HEK293 (cell line): Measurements from ENCODE around the gene RNF223.
"Not testable (repeated sequence)": the region's sequence is repeated elsewhere in the genome, so short reads cannot be mapped to it uniquely, and the experiment has no call there.

Experiments used
- CTCF ChIP-seq: fragments of 450-650 bp; formaldehyde crosslinking; IDR thresholded peaks from 2 replicates; pipeline ENCODE4 v1.5.1; 2016; ENCODE audit warnings: missing biosample characterization, missing genetic modification characterization
- MEIS1 ChIP-seq: sonication (generic); formaldehyde crosslinking; IDR thresholded peaks from 2 replicates; pipeline ENCODE4 v1.8.1; 2022; ENCODE audit warnings: missing genetic modification reagents, mild to moderate bottlenecking, borderline replicate concordance
- RBAK ChIP-seq: fragments of 450-650 bp; formaldehyde crosslinking; IDR thresholded peaks from 2 replicates; pipeline ENCODE4 v1.5.1; 2016; ENCODE audit warnings: missing biosample characterization, missing genetic modification characterization
- ZBTB8A ChIP-seq: fragments of 450-650 bp; formaldehyde crosslinking; IDR thresholded peaks from 2 replicates; pipeline ENCODE4 v1.5.1; 2016; ENCODE audit warnings: missing biosample characterization, missing genetic modification characterization
- ZNF114 ChIP-seq: fragments of 450-650 bp; formaldehyde crosslinking; IDR thresholded peaks from 2 replicates; pipeline ENCODE4 v1.5.0; 2017; ENCODE audit warnings: missing biosample characterization, missing genetic modification characterization
- ZNF311 ChIP-seq: fragments of 450-650 bp; formaldehyde crosslinking; IDR thresholded peaks from 2 replicates; pipeline ENCODE4 v1.5.1; 2017; ENCODE audit warnings: missing biosample characterization, missing genetic modification characterization, borderline replicate concordance

- not testable (repeated sequence) for TF ChIP-seq RBAK (tag by site-specific recombination); ZNF311; ZNF114 (tag by site-specific recombination); CTCF (tag by site-specific recombination); MEIS1 (CRISPR knock-in tag)
- TF ChIP-seq ZBTB8A (tag by site-specific recombination): 0 out of 2 replicates have a peak, but pooled peaks have one; percentile 40
Observed at GRCh38 chr1:1065940-1066304, 8.2 kb downstream of the RNF223 start.
